GM21825 (cell line): Measurements from ENCODE around the gene LIMS2.

Experiments used
- ATAC-seq: cut with Tn5 transposase; IDR thresholded peaks from one replicate; pipeline ENCODE4 v1.9.1; 2021; ENCODE audit warnings: mild to moderate bottlenecking, moderate library complexity; ENCODE audit not compliant: unreplicated experiment

Gene LIMS2

DNA sequence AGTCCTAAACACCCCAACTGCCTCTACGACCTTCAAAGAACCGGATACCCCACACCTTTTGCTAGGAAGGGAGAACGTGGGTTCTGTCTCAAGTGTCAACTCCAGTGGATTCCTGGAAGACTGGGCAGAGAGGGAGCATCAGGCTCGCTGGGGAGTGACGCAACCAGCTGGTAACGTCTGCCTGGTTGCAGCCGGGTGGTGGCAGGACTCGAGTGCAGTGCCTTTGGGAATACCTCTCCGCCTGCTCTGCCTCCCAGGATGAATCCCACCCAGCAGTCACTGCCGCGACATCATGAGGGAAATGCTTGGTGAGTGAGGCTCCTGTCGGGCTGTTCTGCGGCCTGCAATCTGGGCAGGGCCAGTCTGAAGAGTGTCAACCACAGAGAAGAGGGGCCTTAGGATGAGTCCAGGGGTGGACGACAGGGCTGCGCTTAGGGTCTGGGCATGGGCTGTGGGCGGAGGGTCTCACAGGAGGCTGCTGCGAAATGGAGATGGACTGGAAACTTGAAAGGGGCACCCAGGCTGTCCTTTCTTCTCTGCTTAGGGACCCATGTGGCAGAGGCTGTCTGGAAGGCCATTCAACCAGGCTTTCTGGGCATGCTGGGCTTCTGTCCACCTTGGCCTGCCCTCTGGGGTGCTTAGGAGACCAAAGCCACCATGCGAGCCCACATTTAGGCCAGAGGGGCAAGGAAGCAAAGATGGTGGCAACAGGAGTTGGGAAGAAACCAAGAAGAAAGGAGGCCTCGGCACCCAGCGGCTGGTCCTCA lies 16.5 kb downstream of the LIMS2 start:
- ATAC-seq = no peak

DNA sequence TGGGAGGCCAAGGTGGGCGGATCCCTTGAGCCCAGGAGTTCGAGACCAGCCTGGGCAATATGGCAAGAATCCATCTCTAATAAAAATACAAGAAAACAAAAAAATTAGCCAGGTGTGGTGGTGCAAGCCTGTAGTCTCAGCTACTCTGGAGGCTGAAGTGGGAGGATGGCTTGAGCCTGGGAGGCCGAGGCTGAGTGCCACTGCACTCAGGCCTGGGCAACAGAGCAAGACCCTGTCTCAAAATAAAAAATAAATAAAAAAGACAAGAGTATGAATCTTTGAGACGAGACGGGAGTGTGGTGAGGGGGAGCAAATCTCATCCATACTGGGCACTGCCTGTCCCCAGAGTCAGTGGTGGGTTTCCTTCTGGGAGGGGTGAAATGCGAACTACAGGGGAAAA lies 17.2 kb downstream of the LIMS2 start:
- no peak for ATAC-seq

DNA sequence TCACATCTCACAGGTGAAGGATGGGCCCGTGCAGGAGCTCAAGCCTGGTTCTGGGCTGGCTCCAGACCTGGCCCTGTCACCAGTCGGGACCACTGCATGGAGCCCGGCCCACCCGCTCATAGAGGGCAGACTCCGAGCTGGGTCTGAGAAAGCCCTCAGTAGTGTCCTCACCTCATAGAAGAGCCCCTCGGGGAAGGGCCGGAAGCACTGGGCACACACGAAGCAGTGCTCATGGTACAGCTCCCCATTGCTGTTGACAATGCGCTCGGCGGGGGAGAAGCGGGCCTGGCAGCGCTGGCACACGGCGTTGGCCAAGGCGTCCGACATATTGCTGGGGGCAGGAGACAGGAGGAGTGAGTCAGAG lies 18.1 kb downstream of the LIMS2 start:
- no peak for ATAC-seq

DNA sequence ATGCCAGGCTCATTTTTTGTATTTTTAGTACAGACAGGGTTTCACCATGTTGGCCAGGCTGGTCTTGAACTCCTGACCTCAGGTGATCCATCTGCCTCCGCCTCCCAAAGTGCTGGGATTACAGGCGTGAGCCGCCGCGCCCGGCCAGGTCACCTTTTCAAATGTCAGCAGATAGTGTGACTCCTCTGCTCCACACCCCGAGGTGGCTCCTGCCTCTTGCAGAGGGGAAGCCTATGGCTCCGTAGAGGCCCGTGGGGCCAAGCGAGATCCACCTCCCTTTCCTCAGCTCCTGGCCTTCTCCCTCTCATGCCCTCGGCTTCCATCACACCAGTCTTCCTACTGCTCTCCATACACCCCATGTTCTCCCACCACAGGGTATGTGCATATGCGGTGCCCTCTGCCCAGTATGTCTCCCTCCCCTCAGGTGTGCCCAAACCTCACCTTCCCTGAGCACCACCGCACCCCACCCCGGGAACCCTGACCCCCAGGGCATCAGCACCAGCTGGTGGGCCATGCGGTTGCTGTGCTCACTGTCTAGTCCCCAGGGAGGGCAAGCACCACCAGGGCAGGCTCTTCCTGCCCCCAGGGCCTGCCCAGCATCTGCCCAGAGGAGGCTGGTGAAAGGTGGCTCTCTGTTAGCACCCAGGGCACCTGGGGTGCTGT lies 18.6 kb downstream of the LIMS2 start:
- no peak for ATAC-seq

DNA sequence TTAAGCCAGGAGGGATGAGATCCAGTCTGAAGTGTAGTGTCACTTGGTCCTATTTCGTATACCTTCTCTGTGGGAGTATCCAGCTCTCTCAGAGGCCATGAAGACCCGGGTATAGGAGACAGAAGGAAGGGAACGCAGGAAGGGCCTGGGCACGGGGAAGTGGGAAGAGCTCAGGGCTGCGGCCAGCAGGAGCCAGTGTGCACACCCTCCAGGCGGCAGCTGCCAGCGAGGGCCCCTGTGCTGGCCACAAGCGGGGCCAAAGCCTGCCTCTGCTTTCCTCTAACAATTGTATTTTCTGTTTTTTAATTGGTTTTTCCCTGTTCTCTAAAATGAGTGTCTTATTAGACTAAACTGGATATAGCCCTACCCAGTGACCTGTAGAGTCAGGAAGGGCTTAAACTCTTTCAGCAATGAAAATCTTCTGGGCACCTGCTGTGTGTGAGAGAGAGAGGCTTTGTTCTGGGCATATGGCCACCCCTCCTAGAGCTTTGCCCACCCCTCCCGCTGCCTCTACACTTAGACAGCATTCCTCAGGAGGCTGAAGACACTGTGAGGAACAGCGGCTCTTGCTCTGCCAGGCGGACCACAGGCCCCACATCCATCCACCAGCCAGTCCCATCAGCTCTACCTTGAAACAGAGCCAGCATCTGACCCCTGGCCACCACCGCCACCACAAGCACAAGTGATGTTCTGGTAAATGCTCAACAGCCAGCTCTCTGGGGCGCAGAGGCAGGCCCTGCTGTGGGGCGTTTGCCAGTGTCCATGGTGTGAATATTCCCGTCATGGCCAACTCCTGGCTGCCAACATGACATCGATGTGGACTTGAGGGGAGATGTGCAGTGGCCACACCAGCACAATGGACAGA lies 19.9 kb downstream of the LIMS2 start:
- no peak for ATAC-seq

DNA sequence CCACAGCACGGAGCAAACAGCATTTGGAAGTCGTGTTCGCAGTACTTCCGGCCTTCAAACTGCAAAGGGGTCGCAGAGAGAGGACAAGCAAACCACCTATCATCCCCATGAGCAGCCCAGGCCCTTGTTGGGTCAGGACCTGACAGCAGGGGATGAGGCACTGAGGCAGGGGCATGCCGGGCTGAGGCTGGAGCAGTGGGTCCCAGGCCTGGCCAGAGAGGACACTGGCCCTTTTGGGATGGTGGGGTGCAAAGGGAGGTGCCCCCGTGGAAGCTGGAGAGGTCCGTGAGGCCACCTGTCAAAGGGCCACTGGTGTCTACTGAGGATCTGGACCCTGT lies 20.5 kb downstream of the LIMS2 start:
- no peak for ATAC-seq

DNA sequence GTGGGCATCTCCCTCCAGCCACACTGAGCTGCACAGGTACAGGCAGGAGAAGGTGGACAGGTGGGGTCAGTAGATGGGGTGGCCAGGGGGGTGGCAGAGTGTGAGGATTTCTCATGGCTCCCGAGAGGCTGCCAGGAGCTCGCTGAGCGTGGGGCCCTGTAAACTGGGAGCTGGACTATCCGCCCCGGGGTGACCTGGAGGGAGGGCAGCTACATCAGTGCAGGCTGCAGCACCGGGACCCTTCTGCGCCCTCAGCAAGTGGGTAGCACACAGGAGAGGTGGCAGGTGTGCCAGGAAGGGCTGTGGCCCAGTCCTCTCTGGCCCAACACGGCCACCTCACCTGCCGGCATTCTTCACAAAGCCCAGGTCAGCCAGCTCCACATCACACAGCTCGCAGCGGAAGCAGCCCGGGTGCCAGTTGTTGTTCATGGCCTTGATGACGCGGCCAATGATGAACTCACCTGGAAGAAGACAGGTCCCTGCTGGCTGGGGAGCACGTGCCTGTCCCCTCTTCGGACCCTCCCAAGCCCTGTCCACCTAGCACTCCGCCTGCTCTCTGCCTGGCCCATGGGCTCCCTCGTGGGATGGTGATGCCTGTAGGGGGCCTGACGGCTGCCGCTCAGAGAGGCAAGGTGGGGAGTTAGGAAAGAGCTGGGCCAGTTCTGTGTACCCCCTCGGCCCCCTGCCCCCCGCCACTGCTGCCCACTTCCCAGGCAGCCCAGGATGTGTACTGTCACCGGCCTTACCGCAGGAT lies 21.1 kb downstream of the LIMS2 start:
- no peak for ATAC-seq

DNA sequence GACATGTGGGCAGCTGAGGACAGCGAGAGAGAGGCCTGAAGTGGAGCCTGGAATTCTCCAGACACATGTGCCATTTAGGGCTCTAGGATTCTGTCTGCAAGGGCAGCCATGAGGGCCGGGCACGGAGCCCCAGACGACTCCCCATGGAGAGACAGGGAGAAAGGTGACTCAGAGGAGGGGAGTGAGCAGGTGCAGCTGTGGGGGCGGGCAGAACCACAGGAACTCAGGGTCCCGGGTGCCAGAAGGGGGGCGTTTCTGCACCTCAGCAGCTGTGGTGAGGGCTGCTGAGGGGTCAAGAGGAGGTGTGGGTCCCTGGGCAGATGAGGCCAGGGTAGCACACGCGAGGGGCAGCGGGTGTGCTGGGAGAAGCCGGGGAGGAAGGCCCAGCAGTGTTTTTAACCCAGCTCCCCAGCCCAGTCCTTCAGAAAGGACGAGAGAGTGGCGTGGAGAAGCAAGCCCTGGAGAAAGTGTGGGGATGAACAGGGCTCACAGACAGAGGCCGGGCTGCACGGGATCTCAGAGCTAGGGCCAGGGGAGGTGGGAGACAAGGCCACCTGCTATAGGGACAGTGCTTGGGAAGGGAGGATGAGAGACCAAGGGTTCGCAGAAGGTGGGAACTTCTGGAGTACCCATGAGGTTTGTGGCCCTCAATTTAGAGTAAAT lies 21.8 kb downstream of the LIMS2 start:
- ATAC-seq = no peak

DNA sequence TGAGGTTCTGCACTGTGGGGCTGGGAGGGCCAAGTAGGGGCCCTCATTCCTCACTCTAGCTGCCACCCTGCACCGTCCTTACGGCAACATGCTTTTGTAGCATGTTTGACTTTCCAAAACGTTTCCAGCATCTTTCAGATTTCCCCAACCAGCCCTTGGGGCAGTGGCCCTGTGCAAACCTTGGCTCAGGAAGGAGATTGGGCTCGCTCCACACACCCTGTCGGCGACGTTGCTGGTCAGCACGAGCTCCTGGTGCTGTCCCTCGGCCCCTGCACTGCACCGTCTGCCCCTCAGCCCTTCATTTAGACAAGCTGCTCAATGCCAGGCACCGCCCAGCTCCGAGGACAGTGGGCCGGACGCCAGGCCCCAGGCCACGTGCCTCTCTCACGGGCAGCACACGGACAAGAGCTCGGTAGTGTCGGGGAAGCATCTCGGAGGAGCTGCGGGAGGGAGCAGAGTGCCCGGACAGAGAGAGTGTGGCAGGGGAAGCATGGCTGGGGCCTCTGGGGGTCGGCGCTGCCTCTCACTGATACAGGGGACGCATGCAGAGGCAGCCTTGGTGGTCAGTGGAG lies 22.5 kb downstream of the LIMS2 start:
- ATAC-seq = no peak

DNA sequence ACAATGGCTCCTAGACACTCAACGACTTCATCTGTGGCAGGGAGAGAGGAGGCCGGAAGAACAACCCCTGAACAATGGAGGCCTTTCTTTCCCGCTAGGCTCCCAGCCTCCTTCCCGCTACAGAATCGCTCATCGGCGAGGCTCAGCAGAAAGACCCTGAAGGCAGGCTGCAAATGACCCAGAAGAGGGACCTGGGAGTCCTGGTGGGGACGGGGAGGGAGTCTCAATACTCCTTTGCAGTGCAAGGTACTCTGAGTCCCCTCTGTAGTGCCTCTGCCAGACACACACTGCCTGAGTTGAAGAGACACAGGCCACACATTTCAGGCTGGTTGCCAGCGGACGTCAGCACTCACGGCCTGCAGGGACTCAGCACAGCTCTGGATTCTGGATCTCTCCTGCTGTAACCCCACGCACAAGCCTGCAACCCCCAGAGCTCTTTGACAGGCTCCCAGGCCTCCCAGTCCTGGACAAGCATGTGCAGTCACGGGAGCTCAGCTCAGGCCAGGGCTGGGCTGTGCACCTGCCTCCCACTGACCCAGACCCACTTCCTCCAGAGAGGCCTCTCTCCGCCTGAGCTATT lies 23.3 kb downstream of the LIMS2 start:
- no peak for ATAC-seq

DNA sequence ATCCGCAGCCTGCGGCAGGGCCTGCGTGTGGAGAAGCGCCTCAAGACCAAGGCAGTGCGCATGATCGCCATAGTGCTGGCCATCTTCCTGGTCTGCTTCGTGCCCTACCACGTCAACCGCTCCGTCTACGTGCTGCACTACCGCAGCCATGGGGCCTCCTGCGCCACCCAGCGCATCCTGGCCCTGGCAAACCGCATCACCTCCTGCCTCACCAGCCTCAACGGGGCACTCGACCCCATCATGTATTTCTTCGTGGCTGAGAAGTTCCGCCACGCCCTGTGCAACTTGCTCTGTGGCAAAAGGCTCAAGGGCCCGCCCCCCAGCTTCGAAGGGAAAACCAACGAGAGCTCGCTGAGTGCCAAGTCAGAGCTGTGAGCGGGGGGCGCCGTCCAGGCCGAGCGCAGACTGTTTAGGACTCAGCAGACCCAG lies 23.9 kb downstream of the LIMS2 start:
- ATAC-seq = no peak

DNA sequence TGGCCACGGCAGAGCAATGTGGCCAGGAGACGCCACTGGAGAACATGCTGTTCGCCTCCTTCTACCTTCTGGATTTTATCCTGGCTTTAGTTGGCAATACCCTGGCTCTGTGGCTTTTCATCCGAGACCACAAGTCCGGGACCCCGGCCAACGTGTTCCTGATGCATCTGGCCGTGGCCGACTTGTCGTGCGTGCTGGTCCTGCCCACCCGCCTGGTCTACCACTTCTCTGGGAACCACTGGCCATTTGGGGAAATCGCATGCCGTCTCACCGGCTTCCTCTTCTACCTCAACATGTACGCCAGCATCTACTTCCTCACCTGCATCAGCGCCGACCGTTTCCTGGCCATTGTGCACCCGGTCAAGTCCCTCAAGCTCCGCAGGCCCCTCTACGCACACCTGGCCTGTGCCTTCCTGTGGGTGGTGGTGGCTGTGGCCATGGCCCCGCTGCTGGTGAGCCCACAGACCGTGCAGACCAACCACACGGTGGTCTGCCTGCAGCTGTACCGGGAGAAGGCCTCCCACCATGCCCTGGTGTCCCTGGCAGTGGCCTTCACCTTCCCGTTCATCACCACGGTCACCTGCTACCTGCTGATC lies 24.4 kb downstream of the LIMS2 start:
- ATAC-seq = no peak

DNA sequence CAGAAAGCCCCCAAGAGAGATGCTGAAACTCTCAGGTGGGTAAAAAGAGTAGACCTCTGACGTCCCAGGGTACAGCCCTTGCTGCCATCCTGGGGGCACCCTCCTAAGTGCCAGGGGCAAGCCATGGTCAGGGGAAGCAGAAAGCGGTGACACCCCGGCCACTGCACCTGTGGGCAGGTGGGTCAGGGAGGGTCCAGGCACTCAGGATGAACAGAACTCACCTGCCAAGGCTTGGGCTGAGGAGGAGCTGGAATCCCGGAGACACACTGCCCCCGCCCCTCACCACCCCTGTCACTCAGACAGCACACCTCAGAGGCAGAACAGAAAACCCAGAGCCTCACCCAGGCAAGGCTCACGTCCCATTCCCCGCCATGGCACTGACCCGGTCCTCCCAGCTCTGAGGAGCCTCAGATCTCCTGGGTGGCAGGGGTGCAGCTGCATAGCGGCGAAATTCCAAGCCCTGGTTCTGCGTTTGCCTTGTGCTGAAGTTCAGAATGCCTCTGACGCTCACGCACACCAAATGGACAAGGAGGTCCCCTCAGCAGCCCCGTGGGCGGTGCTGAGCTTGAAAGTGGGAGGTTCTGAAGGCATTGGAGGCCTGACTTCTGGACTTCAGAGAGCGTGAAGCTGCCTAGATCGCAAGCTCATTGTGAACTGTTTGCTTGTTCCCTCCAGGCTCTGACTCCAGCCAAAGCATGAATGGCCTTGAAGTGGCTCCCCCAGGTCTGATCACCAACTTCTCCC lies 25.1 kb downstream of the LIMS2 start:
- peak; percentile 19 for ATAC-seq

DNA sequence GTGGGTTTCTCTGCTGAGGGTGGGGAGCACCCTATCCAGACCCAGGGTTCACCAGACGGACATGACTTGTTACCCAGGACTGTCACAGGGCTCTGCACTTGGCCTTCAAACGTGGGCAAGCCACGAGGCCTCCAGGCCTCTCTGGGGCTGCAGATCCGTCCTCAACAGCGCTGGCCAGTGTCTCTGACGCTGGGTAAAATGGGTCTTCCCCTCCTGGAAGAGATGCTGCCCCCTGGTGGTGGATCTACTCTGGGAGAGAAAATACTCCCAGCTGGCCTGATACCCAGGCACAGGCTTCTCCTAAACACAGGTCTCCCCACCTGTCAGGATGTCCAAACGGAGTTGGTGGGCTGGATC lies 25.7 kb downstream of the LIMS2 start:
- ATAC-seq = peak; percentile 47

DNA sequence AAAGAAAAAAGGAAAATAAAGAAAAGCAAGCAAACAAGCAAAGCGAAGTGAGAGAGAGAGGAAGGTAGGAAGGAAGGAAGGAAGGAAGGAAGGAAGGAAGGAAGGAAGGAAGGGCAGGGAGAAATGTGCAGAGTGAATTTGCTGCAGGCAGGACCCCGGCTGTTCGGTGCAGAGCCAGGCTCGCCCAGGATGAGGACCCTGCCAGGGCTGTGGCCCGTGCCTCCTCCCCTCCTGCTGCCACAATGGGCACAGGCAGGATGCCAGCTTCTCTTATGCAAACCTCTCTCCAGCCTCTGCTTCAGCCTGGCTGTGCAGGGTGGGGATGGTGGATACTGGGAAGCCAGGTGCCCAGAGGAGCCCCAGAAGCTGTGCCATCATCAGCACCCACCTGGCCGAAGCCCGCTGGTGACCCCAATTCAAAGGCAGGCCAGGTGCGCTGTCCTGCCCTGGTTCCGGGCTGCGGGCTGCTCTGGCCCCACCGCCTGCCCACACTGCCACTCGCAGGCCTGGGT lies 26.2 kb downstream of the LIMS2 start:
- no peak for ATAC-seq

DNA sequence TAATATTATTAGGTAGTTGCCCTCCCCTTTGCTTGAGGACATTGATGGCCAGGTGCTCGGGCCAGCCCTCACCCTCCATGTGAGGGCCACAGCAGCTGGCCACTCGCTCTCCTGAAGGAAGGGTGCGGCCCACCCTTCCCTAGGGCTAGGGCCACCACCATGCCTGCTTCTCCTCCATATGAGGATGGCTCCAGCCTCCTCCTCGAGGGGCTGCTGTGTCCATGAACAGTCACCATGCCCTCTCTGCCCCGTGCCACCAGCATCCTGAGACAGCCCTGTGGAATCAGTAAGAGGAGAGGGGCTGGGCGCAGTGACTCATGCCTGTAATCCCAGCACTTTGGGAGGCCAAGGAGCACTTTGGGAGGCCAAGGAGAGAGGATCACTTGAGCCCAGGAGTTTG lies 27.0 kb downstream of the LIMS2 start:
- ATAC-seq = no peak

DNA sequence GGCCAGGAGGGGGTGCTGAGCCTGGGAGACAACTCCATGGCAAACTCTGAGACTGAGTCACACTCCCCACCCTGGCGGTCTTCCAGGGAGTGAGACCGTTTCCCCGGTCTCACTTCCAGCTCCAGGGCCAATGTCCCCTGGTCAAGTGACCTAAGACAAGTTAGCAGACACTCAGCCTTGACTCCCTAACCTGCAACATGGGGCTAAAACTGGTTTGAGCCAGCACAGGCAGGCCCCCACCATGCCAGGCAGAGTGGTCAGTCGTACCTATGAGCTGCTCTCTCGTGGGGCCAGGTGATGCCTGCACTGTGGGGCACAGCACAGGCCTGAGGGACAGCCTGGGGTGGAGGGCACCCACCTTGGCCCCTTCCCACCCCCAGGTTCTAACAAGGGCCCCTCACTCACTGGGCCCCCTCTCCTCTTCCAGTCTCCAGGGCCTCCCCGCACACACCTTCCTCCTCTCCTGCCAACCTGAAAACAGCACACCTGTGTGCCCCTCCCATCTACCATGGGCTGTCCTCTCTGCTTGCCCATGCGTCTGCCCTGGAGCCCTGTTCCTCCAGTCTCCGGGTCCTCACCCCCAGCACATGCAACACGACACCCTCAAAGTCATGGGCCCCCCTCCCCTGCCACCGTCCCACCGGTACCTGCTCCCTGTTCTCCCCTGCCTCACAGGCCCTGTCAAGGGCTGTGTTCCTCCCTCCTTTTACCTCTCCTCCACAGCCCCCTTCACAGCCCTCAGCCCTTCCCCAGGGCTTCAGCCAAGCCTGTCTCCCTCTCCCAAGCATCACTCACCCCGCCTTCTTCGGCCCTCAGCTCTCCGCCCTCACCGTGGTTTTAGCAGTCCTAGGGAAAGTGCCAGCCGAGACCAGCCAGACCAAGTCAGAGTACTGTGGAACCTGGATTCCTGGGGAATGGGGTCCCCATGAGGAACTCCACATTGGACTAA lies 27.8 kb downstream of the LIMS2 start:
- ATAC-seq = no peak
